Epithelial cell of esophagus (primary cell): ENCODE results near the gene PEX7.

Source experiments
- DNase-seq: peaks from one replicate; pipeline ENCODE4 v3.0.0; 2010; ENCODE audit warnings: low read depth
- H3K4me3 ChIP-seq: 2 replicates; pipeline ENCODE4 v1.5.1; 2011; ENCODE audit warnings: mild to moderate bottlenecking, low read length, control low read depth
- TF ChIP-seq, protein P1 (sequence below): IDR thresholded peaks from 2 replicates; pipeline ENCODE4 v1.5.1; 2011; ENCODE audit warnings: low read depth, mild to moderate bottlenecking, low read length, control low read depth, inconsistent platforms; ENCODE audit not compliant: insufficient read depth; ENCODE audit errors: missing control alignments

The PEX7 gene

DNA sequence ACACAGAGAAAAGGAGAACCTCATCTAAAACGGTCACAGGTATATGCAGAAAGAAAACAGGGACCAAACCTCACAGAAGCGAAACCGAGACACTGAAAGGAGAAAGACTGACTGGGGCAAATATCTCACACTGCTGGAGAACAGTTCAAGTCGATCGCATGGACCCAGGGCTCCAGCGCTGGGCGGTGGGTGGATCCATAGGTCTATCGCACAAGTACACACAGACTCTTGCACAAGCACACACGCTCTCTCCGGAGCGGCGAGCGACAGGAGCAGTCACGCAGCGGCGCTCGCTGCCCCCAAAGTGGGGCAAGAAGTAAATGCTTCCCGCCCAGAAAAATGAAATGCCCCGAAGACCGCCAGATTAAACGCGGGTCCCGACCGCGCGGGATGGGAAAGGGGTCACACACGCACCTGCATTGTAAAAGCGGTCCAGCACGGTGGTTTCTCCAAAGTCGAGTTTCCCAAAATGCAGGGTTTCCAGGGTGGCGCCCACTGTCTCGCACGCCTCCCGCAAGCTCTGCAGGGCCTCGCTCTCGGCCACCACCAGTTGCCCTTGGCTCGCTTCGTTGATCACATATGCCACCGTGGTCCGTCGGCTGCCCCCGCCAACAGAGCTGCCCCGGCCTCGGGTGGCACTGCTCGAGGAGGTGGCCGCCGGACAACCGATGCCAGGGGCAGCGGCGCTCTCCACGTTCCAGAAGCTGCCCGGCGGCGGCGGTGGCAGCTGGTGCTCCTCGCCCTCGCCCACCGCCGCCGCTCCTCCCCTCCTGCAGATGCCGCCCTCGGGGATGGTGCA lies 30.9 kb upstream of the PEX7 start:
- TF ChIP-seq, protein P1, sequence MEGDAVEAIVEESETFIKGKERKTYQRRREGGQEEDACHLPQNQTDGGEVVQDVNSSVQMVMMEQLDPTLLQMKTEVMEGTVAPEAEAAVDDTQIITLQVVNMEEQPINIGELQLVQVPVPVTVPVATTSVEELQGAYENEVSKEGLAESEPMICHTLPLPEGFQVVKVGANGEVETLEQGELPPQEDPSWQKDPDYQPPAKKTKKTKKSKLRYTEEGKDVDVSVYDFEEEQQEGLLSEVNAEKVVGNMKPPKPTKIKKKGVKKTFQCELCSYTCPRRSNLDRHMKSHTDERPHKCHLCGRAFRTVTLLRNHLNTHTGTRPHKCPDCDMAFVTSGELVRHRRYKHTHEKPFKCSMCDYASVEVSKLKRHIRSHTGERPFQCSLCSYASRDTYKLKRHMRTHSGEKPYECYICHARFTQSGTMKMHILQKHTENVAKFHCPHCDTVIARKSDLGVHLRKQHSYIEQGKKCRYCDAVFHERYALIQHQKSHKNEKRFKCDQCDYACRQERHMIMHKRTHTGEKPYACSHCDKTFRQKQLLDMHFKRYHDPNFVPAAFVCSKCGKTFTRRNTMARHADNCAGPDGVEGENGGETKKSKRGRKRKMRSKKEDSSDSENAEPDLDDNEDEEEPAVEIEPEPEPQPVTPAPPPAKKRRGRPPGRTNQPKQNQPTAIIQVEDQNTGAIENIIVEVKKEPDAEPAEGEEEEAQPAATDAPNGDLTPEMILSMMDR: no peak
- H3K4me3 ChIP-seq: peak overlapping the region; percentile 86
- DNase-seq: peak; percentile 58

GRCh38 chr6:136792095-136792409 lies 30.3 kb upstream of the PEX7 start:
- peak overlapping the region; percentile 86 for H3K4me3 ChIP-seq
- DNase-seq: no peak
- TF ChIP-seq, protein P1: no peak

GRCh38 chr6:136792410-136793262 lies 29.8 kb upstream of the PEX7 start, which contains the start of gene MAP3K5:
TSS of gene MAP3K5 (minus strand) at chr6:136792477. CDS start at chr6:136792157, 320 bp downstream.
- peak within 1 kb of the TSS; percentile 86 for H3K4me3 ChIP-seq
- TF ChIP-seq, protein P1: peak; percentile 80
- DNase-seq: peak; percentile 94

DNA sequence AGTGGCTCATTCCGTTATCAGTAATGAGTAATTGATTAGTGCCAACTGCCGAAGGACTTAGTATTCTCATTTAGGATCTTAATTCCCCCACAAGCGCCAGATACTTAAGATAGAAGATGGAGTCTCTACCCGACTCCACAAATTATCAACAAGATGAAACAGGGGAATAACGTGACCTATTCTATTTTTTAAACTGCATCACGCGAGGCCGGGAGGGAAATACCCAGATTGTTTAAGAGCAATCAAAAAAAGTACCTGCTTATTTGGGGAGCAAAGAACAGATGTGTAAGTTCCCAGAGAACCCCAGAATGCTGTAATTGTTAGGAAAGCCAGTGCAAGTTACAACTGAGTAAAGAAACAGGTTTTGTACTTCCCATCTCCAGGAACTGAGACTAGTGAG lies 29.0 kb upstream of the PEX7 start:
- TF ChIP-seq, protein P1: no peak
- H3K4me3 ChIP-seq: peak overlapping the region; percentile 86
- DNase-seq: no peak

GRCh38 chr6:136795386-136795785 lies 27.0 kb upstream of the PEX7 start:
- DNase-seq: no peak
- H3K4me3 ChIP-seq: no peak overlapping the region
- TF ChIP-seq, protein P1: no peak

DNA sequence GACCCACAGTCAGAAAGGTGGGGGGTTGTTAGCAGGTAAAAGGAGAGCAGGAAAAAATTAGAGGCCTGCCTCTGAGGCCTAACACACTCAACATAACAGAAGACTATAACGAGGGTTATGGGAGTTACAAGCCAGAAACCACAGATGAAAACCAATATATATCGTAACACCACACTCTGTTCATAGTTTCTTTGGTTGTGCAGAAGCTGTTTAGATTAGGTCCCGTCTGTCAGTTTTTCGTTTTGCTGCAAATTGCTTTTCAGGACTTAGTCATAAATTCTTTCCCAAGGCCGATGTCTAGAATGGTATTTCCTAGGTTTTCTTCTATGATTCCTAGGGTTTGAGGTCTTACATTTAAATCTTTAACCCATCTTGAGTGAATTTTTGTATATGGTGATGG lies 26.4 kb upstream of the PEX7 start:
- DNase-seq: no peak
- H3K4me3 ChIP-seq: no peak overlapping the region
- TF ChIP-seq, protein P1: no peak
